HEK293 (cell line): ENCODE results near the gene NRIP1.

Experiments used
- CTCF ChIA-PET: fragments of 350-600 bp; formaldehyde crosslinking; extraction: SDS; loops from one replicate; lab custom pipeline; 2021; ENCODE audit warnings: antibody characterized with exemption; lab: Yijun Ruan, JAX
- POLR2A ChIA-PET: fragments of 300-600 bp; formaldehyde crosslinking; extraction: SDS; loops from one replicate; lab custom pipeline; 2020; ENCODE audit warnings: antibody characterized with exemption, inconsistent platforms; lab: Yijun Ruan, JAX
- H3K27ac ChIP-seq: fragments of 200-500 bp; sonication (Bioruptor generic); 2 replicates; pipeline ENCODE4 v1.5.1; 2014; ENCODE audit warnings: low read depth, low read length, control low read depth, inconsistent platforms; ENCODE audit errors: extremely low read depth
- H3K36me3 ChIP-seq, 2 experiments: fragments of 200-500 bp in 1 of 2; sonication (Bioruptor generic) in 1 of 2; 1 replicate in 1 of 2; 2 replicates in 1 of 2; pipeline ENCODE4 v1.5.1; 2014 to 2017; ENCODE audit warnings: inconsistent platforms in 2 of 2, low read length in 2 of 2; ENCODE audit not compliant: control insufficient read depth in 2 of 2, insufficient read depth in 1 of 2
- H3K4me1 ChIP-seq: fragments of 200-500 bp; sonication (Bioruptor generic); 2 replicates; pipeline ENCODE4 v1.5.1; 2014; ENCODE audit warnings: mild to moderate bottlenecking, low read length, inconsistent platforms; ENCODE audit not compliant: control insufficient read depth, insufficient read depth
- H3K4me3 ChIP-seq: 2 replicates; pipeline ENCODE4 v1.5.1; 2011; ENCODE audit warnings: low read depth, mild to moderate bottlenecking, control low read depth, low read length, moderate library complexity
- H3K9me3 ChIP-seq: fragments of 200-500 bp; sonication (Bioruptor generic); 2 replicates; pipeline ENCODE4 v1.5.1; 2014; ENCODE audit warnings: low read depth, low read length, inconsistent platforms; ENCODE audit not compliant: control insufficient read depth, insufficient read depth
- EGR2 ChIP-seq: fragments of 450-650 bp; formaldehyde crosslinking; IDR thresholded peaks from 2 replicates; pipeline ENCODE4 v1.5.1; 2016; ENCODE audit warnings: low read depth, missing biosample characterization, missing genetic modification characterization
- FEZF1 ChIP-seq: fragments of 450-650 bp; formaldehyde crosslinking; IDR thresholded peaks from 2 replicates; pipeline ENCODE4 v1.5.1; 2016; ENCODE audit warnings: missing biosample characterization, missing genetic modification characterization
- HIC1 ChIP-seq: fragments of 450-650 bp; formaldehyde crosslinking; IDR thresholded peaks from 2 replicates; pipeline ENCODE4 v1.5.1; 2016; ENCODE audit warnings: missing biosample characterization, missing genetic modification characterization
- MZF1 ChIP-seq: fragments of 450-650 bp; formaldehyde crosslinking; IDR thresholded peaks from 2 replicates; pipeline ENCODE4 v1.5.1; 2017; ENCODE audit warnings: missing biosample characterization, missing genetic modification characterization, borderline replicate concordance
- OVOL3 ChIP-seq: fragments of 450-650 bp; formaldehyde crosslinking; IDR thresholded peaks from 2 replicates; pipeline ENCODE4 v1.5.1; 2016; ENCODE audit warnings: missing biosample characterization, missing genetic modification characterization
- PRDM10 ChIP-seq: fragments of 450-650 bp; formaldehyde crosslinking; IDR thresholded peaks from 2 replicates; pipeline ENCODE4 v1.5.1; 2016; ENCODE audit warnings: missing biosample characterization, missing genetic modification characterization
- SALL2 ChIP-seq: fragments of 450-650 bp; formaldehyde crosslinking; IDR thresholded peaks from 2 replicates; pipeline ENCODE4 v1.5.0; 2017; ENCODE audit warnings: missing biosample characterization, mild to moderate bottlenecking, missing genetic modification characterization, borderline replicate concordance
- ZBTB11 ChIP-seq: fragments of 450-650 bp; formaldehyde crosslinking; conservative IDR thresholded peaks from 2 replicates; pipeline ENCODE4 v1.5.1; 2016; ENCODE audit warnings: low read depth, missing biosample characterization, missing genetic modification characterization
- ZNF121 ChIP-seq: fragments of 450-650 bp; formaldehyde crosslinking; IDR thresholded peaks from 2 replicates; pipeline ENCODE4 v1.5.1; 2016; ENCODE audit warnings: missing biosample characterization, missing genetic modification characterization
- ZNF184 ChIP-seq: fragments of 450-650 bp; IDR thresholded peaks from 2 replicates; pipeline ENCODE4 v1.5.1; 2018; ENCODE audit warnings: missing biosample characterization, mild to moderate bottlenecking, missing genetic modification characterization
- ZNF394 ChIP-seq: fragments of 450-650 bp; formaldehyde crosslinking; IDR thresholded peaks from 2 replicates; pipeline ENCODE4 v1.5.1; 2016; ENCODE audit warnings: missing biosample characterization, missing genetic modification characterization, mild to moderate bottlenecking, moderate library complexity, borderline replicate concordance
- ZNF530 ChIP-seq: fragments of 450-650 bp; formaldehyde crosslinking; IDR thresholded peaks from 2 replicates; pipeline ENCODE4 v1.5.1; 2016; ENCODE audit warnings: low read depth, missing biosample characterization, missing genetic modification characterization
- ZNF548 ChIP-seq: fragments of 450-650 bp; formaldehyde crosslinking; IDR thresholded peaks from 2 replicates; pipeline ENCODE4 v1.5.1; 2016; ENCODE audit warnings: missing biosample characterization, missing genetic modification characterization
- ZNF561 ChIP-seq: fragments of 450-650 bp; IDR thresholded peaks from 2 replicates; pipeline ENCODE4 v1.5.1; 2018; ENCODE audit warnings: missing biosample characterization, missing genetic modification characterization, borderline replicate concordance
- ZNF600 ChIP-seq: fragments of 450-650 bp; formaldehyde crosslinking; IDR thresholded peaks from 2 replicates; pipeline ENCODE4 v1.5.1; 2016; ENCODE audit warnings: missing biosample characterization, missing genetic modification characterization
- ZNF610 ChIP-seq: fragments of 450-650 bp; formaldehyde crosslinking; IDR thresholded peaks from 2 replicates; pipeline ENCODE4 v1.5.1; 2016; ENCODE audit warnings: missing biosample characterization, missing genetic modification characterization, borderline replicate concordance
- ZNF624 ChIP-seq: fragments of 450-650 bp; formaldehyde crosslinking; IDR thresholded peaks from 2 replicates; pipeline ENCODE4 v1.5.1; 2017; ENCODE audit warnings: missing biosample characterization, missing genetic modification characterization
- ZNF645 ChIP-seq: fragments of 450-650 bp; formaldehyde crosslinking; IDR thresholded peaks from 2 replicates; pipeline ENCODE4; 2016; ENCODE audit warnings: missing biosample characterization, missing genetic modification characterization
- ZNF677 ChIP-seq: fragments of 450-650 bp; IDR thresholded peaks from 2 replicates; pipeline ENCODE4 v1.5.0; 2018; ENCODE audit warnings: missing biosample characterization, mild to moderate bottlenecking, missing genetic modification characterization, moderate library complexity
- ZNF747 ChIP-seq: fragments of 450-650 bp; formaldehyde crosslinking; IDR thresholded peaks from 2 replicates; pipeline ENCODE4 v1.5.1; 2016; ENCODE audit warnings: missing biosample characterization, missing genetic modification characterization
- ZNF785 ChIP-seq: fragments of 450-650 bp; formaldehyde crosslinking; IDR thresholded peaks from 2 replicates; pipeline ENCODE4 v1.5.1; 2016; ENCODE audit warnings: missing biosample characterization, missing genetic modification characterization
- ZSCAN30 ChIP-seq: fragments of 450-650 bp; IDR thresholded peaks from 2 replicates; pipeline ENCODE4 v1.5.1; 2018; ENCODE audit warnings: missing biosample characterization, mild to moderate bottlenecking, missing genetic modification characterization, moderate library complexity

NRIP1 gene

GRCh38 chr21:14988760-14989159 lies 76.0 kb downstream of the NRIP1 start (continued):
- no peak for TF ChIP-seq PRDM10
- TF ChIP-seq ZNF394 = no peak
- no peak for TF ChIP-seq OVOL3 (tag by site-specific recombination)
- TF ChIP-seq HIC1 (tag by site-specific recombination) = no peak
- TF ChIP-seq ZNF610 = no peak
- no peak for TF ChIP-seq ZNF677 (tag by site-specific recombination)
- TF ChIP-seq SALL2 (tag by site-specific recombination) = no peak
- TF ChIP-seq ZSCAN30 = no peak
- TF ChIP-seq ZNF624 (tag by site-specific recombination) = no peak
- TF ChIP-seq MZF1 (tag by site-specific recombination) = no peak
- no peak for TF ChIP-seq ZNF121 (tag by site-specific recombination)
- no peak for TF ChIP-seq EGR2 (tag by site-specific recombination)
- TF ChIP-seq ZNF785 = no peak
- TF ChIP-seq FEZF1 (tag by site-specific recombination) = no peak

GRCh38 chr21:14987370-14988170 lies 77.2 kb downstream of the NRIP1 start:
- Histone ChIP-seq H3K9me3 (no peaks in the 10 kb centered on the region), H3K36me3 (peaks cover 0 to 5% of the 10 kb centered on the region in 2 experiments; a peak in 1 of 3 replicates), H3K4me1 (no peaks in the 10 kb centered on the region), H3K4me3 (no peak overlapping the region), H3K27ac (no peak overlapping the region)
- POLR2A ChIA-PET = no interaction called here
- CTCF ChIA-PET = interaction anchor here (0.5 to 0.9 kb wide), 4 partner anchors 123 to 890 kb away, joined by 3 to 4 read pairs (median 4); no protein-coding TSS in a partner anchor
- TF ChIP-seq PRDM10 = no peak
- no peak for TF ChIP-seq ZNF645 (tag by site-specific recombination)
- no peak for TF ChIP-seq ZNF600 (tag by site-specific recombination)
- TF ChIP-seq ZNF530 = no peak
- TF ChIP-seq ZNF548 (tag by site-specific recombination) = no peak
- TF ChIP-seq ZNF747 (tag by site-specific recombination) = no peak
- no peak for TF ChIP-seq ZNF184 (tag by site-specific recombination)
- no peak for TF ChIP-seq ZBTB11 (tag by site-specific recombination)
- TF ChIP-seq SALL2 (tag by site-specific recombination) = no peak
- no peak for TF ChIP-seq ZNF561
